ENCODE results near the gene AQP1.

The AQP1 gene

DNA sequence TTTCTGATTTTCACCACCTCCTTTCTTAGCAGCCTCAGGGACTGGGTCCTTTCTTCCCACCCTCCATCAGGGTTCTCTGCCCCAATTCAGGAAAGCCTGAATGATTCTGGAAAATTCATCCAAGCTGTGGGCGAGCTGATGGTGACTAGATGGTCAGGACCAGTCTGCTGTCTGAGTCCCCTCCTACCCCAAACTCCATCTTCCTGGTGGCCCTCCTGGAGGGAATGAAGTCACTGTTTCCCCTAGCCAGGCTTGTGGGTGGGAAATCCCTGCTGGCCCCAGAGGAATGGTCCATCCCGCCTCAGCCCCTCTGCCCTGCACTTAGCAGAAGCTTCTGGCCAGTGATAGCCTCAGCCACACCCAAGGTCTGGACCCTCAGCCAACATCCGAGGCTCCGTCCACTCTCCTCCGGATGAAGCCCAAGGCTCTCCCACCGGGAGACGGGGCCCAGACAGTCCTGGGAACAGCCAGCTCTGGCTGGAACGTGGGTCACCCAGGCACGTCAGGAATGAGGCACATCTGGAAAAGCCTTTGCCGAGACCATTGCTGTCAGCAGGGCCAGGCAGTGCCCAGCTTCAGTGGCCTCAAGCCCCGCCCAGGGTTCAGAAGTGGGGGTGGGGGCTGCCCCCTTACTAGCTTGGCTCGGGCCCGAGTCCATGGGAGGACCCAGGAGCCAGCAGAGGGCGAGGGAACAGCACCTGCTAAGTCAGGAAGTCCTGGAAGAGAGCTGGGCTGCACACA, 4.0 kb upstream of the AQP1 start:
- no peak for DNase-seq

DNA sequence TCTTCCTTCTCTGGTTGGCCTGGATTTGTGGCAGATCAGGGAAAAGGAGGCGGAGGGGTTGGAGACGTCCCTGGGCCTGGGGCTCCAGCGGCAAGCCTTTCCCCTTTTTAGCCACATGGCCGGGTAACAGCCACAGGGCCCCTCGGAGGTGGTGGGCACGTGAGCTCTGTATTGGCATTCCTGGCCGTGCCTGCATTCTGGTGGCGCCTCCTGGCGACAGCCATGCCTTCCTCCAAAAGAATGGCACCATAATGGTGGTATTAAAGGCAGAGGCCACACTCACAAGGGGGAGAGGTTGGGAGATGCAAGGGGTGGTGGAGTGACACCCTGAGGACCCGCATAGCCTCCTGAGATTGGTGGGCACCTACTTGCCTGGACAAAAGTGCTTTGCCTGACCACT, 3.0 kb upstream of the AQP1 start:
- no peak for DNase-seq

DNA sequence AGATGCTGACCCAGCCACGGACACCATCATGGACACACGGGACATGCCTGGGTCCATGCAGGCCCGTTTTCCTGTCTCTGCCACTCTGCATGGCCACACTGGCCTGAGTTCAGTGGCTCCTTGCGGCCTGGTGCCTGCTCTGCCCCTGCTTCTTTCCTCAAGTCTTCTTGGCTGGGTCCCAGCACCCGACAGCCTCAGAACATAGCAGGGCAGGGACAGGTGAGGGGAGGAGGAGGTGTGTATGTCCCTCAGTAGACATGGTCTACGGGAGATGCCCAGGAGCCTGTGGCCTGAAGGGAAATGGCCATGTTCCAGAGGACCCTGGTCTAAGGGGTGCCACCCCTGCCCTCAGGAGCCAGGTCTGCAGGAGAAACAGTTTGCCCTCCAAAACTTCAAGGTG, 2.2 kb upstream of the AQP1 start:
- no peak for DNase-seq

DNA sequence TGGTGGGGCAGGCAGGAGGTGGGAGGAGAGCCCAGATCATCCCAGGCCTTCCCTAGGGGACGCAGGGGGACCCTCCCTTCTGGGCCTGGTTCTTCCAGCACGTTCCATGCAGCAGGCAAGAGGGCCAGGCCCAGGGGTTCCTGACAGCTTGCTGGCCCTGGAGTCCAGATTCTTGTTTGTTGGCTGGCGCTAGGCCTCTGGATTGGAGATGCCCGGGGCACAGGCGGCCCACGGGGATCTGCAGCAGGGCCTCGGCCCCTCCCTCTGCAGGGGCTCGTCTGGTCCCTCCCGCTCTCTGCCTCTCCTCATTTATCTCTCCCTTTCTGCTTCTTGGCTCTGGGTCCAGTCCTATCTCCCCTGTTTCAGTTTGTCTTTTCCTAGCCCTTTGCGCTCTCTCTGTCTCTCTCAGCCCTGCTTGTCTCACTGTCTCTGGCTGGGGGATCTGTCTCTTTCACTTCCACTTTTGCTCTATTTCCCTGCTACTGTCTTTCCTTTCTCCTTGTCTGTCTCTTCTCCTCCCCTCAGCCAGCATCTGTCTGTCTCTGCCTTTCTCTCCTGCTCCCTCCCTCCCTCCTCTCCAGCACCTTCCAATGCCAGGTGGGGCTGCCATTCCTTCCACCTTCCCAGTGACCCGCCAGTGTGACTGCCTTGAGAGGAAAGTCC, 1.1 kb upstream of the AQP1 start:
- DNase-seq = no peak

DNA sequence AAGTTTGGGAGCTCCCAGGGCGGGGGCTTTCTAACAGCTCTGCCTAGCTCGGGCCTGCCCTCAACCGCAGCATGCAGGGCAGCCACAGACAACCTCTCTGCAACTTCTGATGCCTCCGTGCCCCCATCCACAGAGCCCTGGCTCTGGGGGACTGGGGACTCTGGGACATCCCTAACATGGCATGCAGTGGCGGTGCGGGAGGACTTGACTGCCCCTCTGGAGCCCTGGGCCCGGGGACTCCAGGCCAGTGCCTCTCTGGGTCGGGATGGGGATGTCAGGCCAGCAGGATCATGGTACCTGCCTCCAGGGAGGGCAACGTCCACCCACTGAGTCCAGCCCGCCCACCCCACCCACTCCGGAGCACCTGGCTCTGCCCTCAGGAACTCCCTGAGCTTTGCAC, 520 bp upstream of the AQP1 start:
- DNase-seq = no peak

DNA sequence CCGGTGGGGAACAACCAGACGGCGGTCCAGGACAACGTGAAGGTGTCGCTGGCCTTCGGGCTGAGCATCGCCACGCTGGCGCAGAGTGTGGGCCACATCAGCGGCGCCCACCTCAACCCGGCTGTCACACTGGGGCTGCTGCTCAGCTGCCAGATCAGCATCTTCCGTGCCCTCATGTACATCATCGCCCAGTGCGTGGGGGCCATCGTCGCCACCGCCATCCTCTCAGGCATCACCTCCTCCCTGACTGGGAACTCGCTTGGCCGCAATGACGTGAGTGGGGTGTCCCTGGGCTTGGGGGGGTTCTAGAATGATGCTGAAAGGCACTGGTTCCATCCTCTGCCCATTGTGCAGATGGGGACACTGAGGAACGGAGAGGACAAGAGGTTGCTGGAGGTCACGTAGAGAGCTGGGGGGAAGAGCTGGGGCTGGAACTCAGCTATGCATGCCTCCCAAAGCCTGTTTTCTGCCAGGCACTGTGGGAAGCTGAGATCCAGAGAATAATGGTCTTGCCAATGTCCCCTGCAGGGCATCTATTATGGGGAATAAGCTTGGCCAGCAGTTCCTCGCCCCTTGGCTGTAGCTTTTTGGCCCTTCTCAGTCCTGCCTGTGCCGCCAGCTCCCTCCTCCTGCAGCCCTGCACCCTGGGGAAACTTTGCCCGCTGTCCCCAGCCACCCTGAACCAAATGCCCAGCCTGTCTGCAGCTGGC, 523 bp downstream of the AQP1 start:
- no peak for DNase-seq

DNA sequence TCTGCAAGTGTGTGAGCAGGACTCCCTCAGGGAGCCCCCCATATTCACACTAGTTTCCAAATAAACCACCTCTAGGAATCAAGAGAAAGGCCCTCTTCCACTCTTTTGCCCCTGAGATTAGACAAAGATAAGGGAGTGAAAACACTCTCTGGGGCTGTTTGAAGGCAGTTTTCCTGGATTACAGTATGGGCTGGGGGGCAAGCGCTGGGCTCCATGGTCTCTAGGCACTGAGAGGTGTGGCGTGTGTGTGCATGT, 1.0 kb downstream of the AQP1 start:
- DNase-seq = no peak

DNA sequence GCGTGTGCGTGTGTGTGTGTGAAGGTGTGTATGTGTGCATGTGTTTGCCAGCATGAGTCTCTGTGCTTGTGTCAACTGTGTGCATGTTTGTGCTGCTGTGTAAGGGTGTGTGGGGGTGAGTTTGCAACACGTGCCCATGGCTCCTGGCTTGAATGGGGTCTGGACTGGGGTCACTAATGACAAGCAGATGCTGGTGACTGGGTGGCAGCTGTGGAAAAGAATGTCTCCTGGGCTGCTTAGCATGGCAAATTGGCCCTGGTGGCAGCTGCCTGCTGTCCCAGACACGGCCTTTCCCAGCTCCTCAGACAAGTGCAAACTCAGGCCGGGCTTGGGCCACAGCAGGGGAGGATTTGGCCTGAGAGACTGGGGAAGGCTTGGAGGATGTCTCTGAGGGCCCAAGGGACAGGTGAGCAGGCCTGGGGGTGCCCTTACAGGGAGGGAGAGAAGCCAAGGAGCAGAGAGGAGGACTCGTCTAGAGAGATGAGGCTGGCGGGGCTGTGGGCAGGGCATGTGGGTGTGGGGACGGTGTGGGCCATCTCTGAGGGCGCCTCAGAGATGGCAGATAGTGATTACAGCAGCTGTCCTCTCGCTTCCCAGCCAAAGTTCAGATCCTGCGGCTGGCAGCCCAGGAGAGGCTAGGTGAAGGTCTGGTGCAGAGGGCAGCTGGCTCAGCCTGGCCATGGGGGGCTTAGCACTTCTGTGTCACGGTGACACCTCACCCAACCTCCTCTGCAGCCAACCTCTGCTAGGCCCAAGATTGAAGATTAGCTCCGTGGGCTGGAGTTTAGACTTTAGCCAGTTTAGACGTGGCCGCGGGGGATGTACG, 1.5 kb downstream of the AQP1 start:
- DNase-seq = no peak

DNA sequence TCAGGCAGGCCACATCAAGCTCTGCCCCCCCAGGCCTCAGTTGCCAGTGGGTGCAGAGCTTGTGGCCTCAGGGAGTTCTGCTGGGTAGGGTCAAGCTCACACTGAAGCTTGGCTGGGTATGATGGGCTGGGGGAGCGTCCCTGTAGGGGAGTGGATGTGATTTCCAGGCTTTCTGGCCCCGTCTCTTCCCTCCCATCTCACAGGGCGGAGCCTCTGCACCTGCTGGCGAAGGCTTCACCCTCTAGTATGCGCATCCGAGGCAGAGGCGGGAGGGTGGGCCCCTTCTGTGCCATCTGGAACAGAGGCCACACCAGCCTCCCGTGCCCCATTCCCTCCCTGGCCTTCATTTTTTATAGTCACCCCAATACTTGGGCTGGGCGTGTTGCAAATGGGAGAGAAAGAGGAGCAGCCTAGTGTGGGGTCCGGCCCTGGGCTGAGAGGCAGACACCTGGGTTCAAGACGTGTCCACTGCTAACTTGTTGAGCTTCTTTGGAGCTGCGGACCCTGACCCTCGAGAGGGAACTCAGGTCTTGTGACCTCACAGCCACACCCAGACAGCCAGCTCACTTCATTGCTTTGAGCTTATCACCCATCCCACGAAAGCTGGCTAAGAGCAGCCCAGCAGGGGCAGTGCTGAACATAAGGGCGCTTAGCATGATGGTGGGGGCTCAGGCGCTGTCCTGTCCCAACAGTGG, 2.3 kb downstream of the AQP1 start:
- no peak for DNase-seq

DNA sequence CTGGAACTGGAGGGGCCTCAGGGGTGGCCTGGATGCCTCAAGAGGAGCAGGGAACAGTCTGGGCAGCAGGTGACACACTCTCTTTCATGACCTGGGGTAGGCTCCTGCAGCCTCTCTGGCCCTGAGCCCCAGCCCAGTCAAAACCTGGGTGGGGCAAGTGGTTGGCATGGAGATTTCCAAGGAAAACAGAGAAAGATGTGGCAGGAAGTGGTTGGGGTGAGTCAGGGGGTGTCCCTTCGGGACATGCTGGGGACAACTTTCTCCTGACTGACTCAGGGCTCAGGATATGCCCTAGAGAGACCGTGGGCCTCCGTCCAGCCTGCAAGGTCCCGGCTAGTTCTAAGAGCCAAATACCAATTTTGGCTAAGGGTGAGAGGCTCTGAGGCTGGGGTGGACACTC, 2.9 kb downstream of the AQP1 start:
- DNase-seq = no peak

DNA sequence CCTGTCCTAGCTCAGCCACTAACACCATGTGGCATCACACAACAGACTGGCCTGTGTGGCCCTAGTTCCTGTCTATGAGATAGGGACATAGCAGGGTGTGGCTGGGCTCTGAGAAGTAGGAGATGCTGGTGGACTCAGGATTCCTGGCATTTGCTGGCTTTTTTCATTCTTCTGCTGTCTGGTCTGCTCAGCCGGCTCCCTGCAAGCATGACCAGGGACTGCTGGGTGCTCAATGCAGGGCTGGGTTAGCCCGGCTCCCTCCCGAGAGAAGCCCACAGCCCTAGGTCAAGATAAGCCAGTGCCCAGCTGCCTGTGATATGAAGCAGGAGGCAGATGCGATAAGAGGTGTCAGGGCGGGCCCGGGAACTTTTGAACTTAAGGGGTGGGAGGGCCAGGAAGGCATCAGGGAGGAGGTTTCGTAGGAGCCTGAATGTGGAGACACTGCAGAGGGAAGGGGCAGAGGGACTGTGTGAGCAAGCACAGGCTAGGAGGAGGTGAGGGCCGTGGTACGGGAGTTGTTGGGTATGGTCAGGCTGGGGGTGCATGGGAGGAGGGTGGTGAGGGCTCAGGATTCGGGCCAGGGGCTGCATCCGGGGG, 3.5 kb downstream of the AQP1 start:
- DNase-seq = no peak

DNA sequence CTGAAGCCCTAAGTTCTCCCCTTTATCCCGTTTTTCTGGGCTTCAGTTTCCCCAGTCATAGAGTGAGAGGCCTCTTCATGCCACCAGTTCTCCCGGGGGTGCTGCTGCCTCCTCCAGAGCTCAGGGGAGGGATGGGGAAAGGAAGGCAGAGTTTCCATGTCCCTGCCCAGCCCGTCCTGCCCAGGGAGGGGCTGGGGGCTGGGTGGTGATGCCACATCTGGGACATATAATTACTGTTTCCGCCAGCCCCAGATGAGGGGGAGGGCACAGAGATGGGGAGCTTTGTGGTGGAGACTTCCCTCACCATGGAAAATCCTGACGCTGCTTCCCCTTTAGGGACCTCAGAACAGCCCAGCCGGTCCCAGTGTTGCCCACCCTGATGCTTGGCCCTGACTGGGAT, 4.1 kb downstream of the AQP1 start:
- DNase-seq = no peak

DNA sequence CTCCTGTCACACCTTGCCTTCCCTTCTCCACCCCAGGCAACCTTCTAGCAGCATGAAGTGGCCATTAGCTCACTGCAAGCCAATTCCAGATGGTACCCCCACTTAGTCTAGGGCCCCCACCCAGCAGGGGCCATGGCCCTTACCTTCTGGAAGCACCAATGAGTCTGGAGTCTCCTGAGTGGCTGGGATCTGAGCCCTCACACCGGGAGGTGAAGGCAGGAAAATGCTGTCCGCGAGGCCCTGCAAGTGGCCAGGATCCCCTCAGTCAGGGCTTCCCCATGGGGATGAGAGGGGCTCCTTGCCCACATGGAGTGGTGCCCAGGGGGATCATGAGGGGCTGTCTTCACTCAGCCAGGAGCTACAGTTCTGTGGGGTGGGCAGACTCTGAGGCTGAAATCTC, 4.6 kb downstream of the AQP1 start:
- DNase-seq = no peak

DNA sequence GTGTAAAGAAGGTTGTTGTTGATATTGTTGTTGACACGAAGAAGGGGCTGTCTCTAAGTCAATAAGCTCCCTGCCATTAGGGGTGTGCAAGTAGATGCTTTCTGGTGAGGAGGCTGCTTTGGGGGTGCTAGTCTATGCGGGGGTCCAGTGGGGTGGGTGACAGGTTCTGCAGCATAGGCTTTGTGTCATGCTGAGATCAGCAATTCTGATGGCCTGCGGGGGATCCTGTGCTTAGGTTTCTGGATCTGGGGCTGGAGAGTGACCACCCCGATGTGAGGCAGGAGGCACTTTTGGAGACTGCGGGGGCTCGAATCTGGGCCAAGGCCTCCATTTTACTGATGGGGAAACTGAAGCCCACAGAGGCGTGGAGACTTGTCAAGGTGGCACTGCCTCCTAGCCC, 5.1 kb downstream of the AQP1 start:
- no peak for DNase-seq

DNA sequence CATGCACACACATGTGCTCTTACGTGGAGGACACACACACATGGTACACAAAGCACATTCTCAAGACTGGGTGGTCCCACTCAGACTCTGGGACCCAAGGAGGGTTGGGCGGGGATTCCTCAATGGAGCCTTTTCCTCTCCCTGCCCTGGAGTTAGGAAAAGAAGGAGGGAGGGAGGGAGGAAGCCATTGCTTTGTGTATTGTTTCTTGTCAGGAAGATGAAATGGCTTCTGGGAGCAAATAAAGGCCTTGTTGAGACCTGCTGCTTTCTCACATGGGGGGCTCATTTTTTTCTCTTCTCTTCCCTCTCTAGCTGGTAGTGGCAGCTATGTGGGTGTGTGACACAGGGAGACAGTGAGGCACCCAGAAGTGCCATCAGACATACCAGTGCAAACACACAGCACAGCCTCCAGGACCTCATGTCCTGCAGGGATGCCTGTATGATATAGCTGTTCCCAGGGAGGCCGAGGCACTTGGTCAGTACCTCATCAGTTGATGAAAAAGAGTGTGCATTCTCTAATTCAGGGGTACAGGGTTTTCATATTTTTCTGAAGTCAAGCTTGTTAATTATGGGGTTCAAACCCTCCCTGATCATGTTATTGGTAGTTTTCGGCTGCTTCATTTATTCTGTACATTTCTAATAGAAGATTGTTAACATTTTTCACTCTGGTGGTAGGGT, 5.7 kb downstream of the AQP1 start:
- DNase-seq = no peak

DNA sequence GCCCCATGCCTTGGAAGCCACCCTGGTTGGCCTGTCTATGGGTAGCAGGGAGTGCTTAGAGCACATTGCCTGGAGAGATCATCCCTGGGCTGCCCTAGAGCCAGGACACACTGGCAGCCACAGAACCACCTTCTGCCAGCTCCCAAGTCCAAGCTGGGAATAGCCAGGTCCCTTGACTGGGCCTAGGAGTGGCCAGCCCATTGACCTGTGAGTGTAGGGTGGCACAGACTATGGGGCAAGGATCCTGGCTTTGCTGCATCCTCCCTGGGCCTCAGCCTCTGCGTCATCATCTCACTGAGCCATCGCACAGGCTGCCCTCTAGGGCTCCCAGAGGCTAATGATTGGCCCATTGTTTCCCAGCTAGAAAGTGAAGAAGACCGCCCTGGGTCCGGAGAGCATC, 7.0 kb downstream of the AQP1 start:
- DNase-seq = no peak

DNA sequence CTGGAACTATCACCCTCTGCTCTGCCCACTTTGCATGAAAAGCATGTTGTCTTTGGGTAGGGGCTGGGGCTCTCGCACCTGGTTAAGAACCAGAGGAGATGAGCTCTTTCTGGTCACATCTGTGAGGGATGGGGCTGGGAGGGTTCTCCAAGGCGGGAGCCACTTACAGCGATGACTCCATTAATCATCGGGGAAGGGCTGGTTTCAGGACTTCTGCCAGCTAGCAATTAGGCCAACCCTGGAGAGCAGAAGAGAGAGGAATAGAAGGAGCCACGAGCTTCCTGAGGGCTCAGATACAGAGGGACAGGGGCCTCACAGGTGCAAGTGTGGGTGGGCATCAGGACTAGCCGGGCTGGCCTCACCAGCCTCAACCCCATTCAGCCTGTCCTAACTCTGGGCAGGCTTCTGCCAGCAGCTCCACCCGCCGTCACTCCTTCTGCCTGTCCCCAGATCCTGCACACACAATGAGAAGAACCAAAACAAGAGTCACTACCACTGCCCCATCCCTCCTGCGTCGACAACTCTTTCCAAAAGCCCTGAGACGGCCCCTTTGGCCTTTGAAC, 8.4 kb downstream of the AQP1 start:
- no peak for DNase-seq

DNA sequence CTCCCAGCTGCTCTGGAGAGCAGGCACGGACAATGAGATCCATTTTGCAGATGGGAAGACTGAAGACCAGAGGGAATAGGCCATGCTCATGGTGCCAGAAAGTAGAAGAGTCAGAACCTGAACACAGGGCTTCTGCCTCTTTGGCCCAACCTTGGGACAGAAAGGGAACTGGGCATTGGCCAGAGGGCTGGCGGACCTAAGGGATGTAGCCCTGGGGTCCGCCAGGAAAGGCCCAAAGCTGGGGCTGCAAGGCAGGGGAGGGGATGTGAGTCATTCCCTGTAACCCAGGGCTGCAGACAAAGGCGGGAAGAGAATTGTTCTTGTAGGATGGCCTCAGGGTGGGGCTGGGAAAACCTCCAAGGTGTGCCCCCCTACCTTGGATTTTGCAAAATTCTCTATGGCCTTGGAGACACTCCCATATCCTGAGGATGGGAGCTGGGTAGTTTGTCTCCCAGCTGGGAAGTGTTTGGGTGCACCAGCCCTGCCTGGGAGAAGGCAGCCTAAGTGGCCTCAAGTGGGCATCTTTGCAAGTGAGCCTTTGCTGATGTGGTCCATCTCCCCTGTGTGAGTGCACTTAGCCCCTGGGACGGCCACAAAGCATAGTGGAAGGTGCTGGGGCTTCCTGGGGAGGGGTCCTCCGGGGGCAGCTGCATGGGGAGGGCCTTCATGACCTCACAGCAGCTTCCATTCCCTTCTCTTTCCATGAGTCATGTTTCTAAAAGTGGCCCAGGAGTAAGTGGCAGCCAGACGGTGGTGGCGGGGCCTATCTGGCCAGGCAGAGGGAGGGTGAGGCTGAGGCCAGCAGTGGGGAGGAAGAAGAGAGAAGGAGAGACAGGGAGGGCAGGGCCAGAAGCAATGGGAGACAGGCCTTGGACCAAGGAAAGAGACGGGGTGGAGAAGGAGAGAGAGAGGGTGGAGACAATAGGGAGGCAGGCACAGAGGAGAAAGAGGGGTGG, 9.2 kb downstream of the AQP1 start:
- no peak for DNase-seq

DNA sequence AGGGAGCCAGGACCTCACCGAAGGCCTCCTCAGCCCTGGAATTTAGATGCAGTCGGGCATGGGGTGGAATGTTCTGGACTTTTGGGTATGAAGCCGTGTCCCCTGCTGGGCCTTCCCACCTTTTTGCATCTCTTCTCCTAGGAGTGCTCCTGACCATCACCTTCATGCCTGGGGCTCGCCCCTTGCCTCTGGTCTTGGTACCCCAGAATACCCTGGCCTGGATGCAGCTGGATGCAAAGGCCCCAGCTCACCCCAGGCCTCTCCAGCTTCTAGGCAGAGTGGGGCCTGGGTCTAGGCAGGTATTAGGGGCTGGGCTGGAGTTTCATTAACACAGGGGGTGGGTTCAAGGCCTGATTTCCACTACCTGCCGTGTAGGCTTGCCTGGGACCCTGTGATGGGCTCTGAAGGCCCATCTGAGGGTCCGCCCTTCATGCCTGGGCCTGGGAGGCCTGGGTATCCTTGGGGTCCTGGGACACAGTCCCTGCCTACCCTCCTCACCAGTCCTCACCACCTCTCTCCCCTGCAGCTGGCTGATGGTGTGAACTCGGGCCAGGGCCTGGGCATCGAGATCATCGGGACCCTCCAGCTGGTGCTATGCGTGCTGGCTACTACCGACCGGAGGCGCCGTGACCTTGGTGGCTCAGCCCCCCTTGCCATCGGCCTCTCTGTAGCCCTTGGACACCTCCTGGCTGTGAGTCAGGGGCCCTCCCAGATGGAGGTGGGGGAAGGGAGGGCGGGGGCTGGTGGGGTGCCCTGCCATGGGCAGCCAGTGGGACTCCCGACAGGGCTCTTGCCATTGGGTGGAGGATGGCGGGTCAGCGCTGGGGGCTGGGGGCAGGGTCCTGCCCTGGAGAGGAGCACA, 10.1 kb downstream of the AQP1 start:
- DNase-seq = no peak

DNA sequence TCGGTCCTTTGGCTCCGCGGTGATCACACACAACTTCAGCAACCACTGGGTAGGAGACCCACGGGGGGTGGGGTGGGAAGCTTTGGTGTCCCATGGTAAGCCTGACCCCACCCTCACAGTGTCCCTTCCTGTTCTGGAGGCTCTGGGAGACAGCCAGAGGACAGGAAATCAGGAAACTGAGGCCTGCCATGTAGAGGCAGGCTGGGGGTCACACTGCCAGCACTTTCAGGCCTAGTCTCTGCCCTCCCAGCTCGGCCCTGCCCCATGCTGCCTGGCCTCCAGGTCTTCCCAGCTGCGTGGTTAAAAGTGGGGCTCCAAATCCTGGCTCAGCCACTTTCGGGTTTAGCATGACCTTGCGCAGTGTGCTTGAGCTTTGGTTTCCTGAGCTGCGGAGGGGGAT, 10.9 kb downstream of the AQP1 start:
- no peak for DNase-seq
